Activated CD8-positive, alpha-beta memory T cell treated with anti-CD3 and anti-CD28 coated beads, Interleukin-2, amount 50 U/mL, for 48 hours (primary cell): ENCODE data around the gene IL25.
"Not testable (repeated sequence)": the region's sequence is repeated elsewhere in the genome, so short reads cannot be mapped to it uniquely, and the experiment has no call there.

ENCODE experiments used
- DNase-seq: peaks from one replicate; pipeline ENCODE4 v3.0.0-alpha.2; 2020

Gene IL25

GRCh38 chr14:23376482-23377197 lies 4.0 kb downstream of the IL25 start, which contains the start of gene CMTM5:
Gene CMTM5, plus strand, starts transcription at chr14:23377046. Its CDS starts 206 bp downstream, at chr14:23377252.
- DNase-seq = no peak

- DNase-seq = no peak
Observed at GRCh38 chr14:23377198-23377550, 4.6 kb downstream of the IL25 start.

GRCh38 chr14:23377573-23378563 lies 5.3 kb downstream of the IL25 start:
- DNase-seq = no peak

- no peak for DNase-seq
Observed at GRCh38 chr14:23378612-23379220, 6.1 kb downstream of the IL25 start.

GRCh38 chr14:23379366-23380196 lies 7.0 kb downstream of the IL25 start:
- DNase-seq = peak; percentile 83

- no peak for DNase-seq
Observed at GRCh38 chr14:23380197-23380914, 7.7 kb downstream of the IL25 start.

GRCh38 chr14:23380976-23381375 lies 8.4 kb downstream of the IL25 start:
- DNase-seq = no peak

GRCh38 chr14:23381871-23382270 lies 9.3 kb downstream of the IL25 start:
- no peak for DNase-seq

- DNase-seq = no peak
Observed at GRCh38 chr14:23382276-23382675, 9.7 kb downstream of the IL25 start.

GRCh38 chr14:23382731-23383440 lies 10.3 kb downstream of the IL25 start:
- no peak for DNase-seq

GRCh38 chr14:23384364-23385080 lies 11.9 kb downstream of the IL25 start:
- DNase-seq = no peak

- no peak for DNase-seq
Observed at GRCh38 chr14:23385244-23385641, 12.6 kb downstream of the IL25 start.

GRCh38 chr14:23385642-23386265 lies 13.1 kb downstream of the IL25 start:
- DNase-seq = no peak

GRCh38 chr14:23386266-23386657 lies 13.7 kb downstream of the IL25 start:
- not testable (repeated sequence) for DNase-seq

- DNase-seq = no peak
Observed at GRCh38 chr14:23386999-23387398, 14.4 kb downstream of the IL25 start.

- no peak for DNase-seq
Observed at GRCh38 chr14:23387916-23388882, 15.6 kb downstream of the IL25 start.

- DNase-seq = no peak
Observed at GRCh38 chr14:23388996-23389395, 16.4 kb downstream of the IL25 start.

- DNase-seq = no peak
Observed at GRCh38 chr14:23389396-23389795, 16.8 kb downstream of the IL25 start.

GRCh38 chr14:23389871-23390270 lies 17.3 kb downstream of the IL25 start:
- not testable (repeated sequence) for DNase-seq
